Upper lobe of right lung (tissue), 1 donor: ENCODE measurements around the gene RAB25. TPM values are rescaled to one million over a fixed set of nuclear protein-coding genes. Genes with fewer than 3 reads are reported as not detected.
A peak's percentile ranks its signal among the peaks of the same experiment; 100 is the strongest.

Experiments
- ATAC-seq: fragments of 200-7000 bp; cut with Tn5 transposase; one replicate; pipeline ENCODE4 v1.9.1; 2020; ENCODE audit warnings: mild to moderate bottlenecking, moderate library complexity
- DNase-seq: peaks from one replicate; pipeline ENCODE4 v3.0.0-alpha.2; 2020
- H3K27ac ChIP-seq: fragments of 200-600 bp; one replicate; pipeline ENCODE4 v1.8.0; 2022
- H3K27me3 ChIP-seq: fragments of 200-600 bp; one replicate; pipeline ENCODE4 v1.8.0; 2022; ENCODE audit warnings: mild to moderate bottlenecking
- H3K36me3 ChIP-seq: fragments of 200-600 bp; one replicate; pipeline ENCODE4 v1.8.0; 2022
- H3K4me1 ChIP-seq: fragments of 200-600 bp; one replicate; pipeline ENCODE4 v1.8.0; 2022
- H3K4me3 ChIP-seq: fragments of 200-600 bp; one replicate; pipeline ENCODE4 v1.8.0; 2022; ENCODE audit warnings: mild to moderate bottlenecking
- H3K9me3 ChIP-seq: fragments of 200-600 bp; one replicate; pipeline ENCODE4 v1.8.0; 2022
- intact Hi-C: fragments of 100-400 bp; cut with DNase I; formaldehyde crosslinking; loops from one replicate; pipeline ENCODE4 v1.11.0; 2022
- total RNA-seq: library from RNA; stranded (reverse); fragmentation: NEBNext Ultra II Directional; extraction: Animal tissue kit (Norgen Biotek cat#: 25700); gene quantifications from one replicate; pipeline ENCODE4 v1.2.1, GENCODE V29; 2021
- TF ChIP-seq, protein P1 (sequence below): fragments of 200-600 bp; IDR thresholded peaks from one replicate; pipeline ENCODE4 v1.8.0; 2022; ENCODE audit warnings: antibody characterized with exemption
- donor health status: DM: no; HTN: yes; CAD: no; lungs with severe emphysema.

RAB25 gene
- total RNA-seq, 1 donor from 2014 or later, result 62.0 TPM

DNA sequence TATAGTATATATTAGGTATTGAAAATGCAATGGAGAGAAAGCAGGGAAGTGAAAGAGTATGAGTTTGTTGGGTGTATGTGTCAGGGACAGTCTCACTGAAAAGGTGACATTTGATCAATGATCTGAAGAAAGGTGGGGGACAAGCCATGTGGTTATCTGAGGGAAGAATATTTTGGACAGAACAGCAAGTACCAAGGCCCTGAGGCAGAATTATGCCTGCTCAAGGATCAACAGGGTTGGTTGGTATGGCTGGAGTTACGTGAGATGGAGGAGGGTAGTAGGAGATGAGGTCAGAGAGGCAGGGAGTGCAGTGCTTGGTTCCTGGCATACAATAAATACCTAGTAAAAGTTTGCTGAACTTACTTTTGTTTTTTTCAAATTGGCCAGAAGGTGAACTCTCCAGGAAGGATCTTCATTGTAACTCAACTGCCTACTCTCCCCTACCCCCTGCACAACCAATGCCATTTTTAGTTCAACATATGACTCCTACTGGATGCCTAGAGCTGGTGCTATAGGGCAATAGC is 4.6 kb upstream of the RAB25 start:
- Histone ChIP-seq H3K27me3 (no peaks in the 10 kb centered on the region), H3K9me3 (no peaks in the 10 kb centered on the region), H3K4me1 (peaks cover 8% of the 10 kb centered on the region), H3K4me3 (peak overlapping the region; percentile 93), H3K27ac (no peak overlapping the region), H3K36me3 (peaks cover 4% of the 10 kb centered on the region)
- TF ChIP-seq, protein P1, sequence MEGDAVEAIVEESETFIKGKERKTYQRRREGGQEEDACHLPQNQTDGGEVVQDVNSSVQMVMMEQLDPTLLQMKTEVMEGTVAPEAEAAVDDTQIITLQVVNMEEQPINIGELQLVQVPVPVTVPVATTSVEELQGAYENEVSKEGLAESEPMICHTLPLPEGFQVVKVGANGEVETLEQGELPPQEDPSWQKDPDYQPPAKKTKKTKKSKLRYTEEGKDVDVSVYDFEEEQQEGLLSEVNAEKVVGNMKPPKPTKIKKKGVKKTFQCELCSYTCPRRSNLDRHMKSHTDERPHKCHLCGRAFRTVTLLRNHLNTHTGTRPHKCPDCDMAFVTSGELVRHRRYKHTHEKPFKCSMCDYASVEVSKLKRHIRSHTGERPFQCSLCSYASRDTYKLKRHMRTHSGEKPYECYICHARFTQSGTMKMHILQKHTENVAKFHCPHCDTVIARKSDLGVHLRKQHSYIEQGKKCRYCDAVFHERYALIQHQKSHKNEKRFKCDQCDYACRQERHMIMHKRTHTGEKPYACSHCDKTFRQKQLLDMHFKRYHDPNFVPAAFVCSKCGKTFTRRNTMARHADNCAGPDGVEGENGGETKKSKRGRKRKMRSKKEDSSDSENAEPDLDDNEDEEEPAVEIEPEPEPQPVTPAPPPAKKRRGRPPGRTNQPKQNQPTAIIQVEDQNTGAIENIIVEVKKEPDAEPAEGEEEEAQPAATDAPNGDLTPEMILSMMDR, result no peak
- no peak for DNase-seq
- intact Hi-C loops, result no loop called here
- no peak for ATAC-seq

DNA sequence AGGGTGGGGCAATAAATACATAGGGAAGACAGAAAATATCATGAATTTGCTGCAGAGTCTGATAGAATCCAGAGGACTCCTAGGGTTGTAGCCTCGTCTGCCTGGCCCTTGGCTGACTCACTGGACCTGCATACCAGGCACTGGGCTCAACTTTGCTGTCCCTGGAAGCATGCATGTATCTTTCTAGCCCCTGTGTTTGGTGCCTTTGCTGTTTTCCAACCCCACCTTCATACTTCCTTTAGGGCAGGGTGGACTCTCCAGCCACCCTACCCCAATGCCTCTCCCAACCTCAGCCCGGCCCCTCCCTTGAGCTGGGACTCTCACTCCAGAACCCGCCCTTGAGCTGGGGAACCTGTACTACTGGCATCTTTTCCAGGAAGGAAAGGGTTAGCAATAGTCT is 1.2 kb downstream of the RAB25 start:
- no peaks in the 10 kb centered on the region for H3K4me1 ChIP-seq
- DNase-seq, result no peak
- intact Hi-C loops, result no loop called here
- peak; percentile 4 for ATAC-seq
- H3K9me3 ChIP-seq, result no peaks in the 10 kb centered on the region
- no peak overlapping the region for H3K27ac ChIP-seq
- H3K27me3 ChIP-seq, result no peaks in the 10 kb centered on the region
- H3K36me3 ChIP-seq, result peaks cover 4% of the 10 kb centered on the region
- H3K4me3 ChIP-seq, result peak overlapping the region; percentile 47
- TF ChIP-seq, protein P1, result no peak

GRCh38 chr1:156063997-156064285 is 3.0 kb downstream of the RAB25 start:
- intact Hi-C loops, result no loop called here
- H3K4me3 ChIP-seq, result no peak overlapping the region

DNA sequence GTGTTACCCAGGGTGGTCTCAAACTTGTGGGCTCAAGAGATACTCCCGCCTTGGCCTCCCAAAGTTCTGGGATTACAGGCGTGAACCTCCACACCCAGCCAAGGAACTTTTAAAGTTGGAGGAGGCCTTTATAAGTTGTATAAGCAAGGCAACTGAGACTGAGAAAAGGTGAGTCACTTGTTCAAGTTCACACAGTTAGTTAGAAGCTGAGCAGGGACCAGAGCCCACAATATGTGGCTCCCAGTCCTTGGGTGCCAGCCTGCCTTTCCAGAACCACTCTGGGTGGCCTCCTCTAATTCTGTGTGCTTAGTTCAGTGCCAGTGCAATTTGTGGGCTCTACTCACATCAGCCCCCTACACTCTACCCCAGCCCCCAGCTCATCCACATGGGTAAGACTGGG is 3.7 kb downstream of the RAB25 start:
- no peaks in the 10 kb centered on the region for H3K4me1 ChIP-seq
- no peak overlapping the region for H3K27ac ChIP-seq
- H3K4me3 ChIP-seq, result no peak overlapping the region
- ATAC-seq (no peak), DNase-seq (no peak)
- no peaks in the 10 kb centered on the region for H3K9me3 ChIP-seq
- TF ChIP-seq, protein P1, result no peak
- intact Hi-C loops, result no loop called here
- no peaks in the 10 kb centered on the region for H3K27me3 ChIP-seq
- H3K36me3 ChIP-seq, result no peaks in the 10 kb centered on the region

More at GRCh38 chr1:156063997-156064285, 3.0 kb downstream of the RAB25 start:
- no peaks in the 10 kb centered on the region for H3K9me3 ChIP-seq
- H3K36me3 ChIP-seq, result no peaks in the 10 kb centered on the region
- no peaks in the 10 kb centered on the region for H3K27me3 ChIP-seq
- no peak overlapping the region for H3K27ac ChIP-seq
- H3K4me1 ChIP-seq, result no peaks in the 10 kb centered on the region
- TF ChIP-seq, protein P1, result no peak
- ATAC-seq, result no peak
- no peak for DNase-seq

GRCh38 chr1:156065212-156065611 is 4.3 kb downstream of the RAB25 start:
- TF ChIP-seq, protein P1, result no peak
- Histone ChIP-seq H3K9me3 (no peaks in the 10 kb centered on the region), H3K27ac (no peak overlapping the region), H3K36me3 (no peaks in the 10 kb centered on the region), H3K4me1 (no peaks in the 10 kb centered on the region), H3K27me3 (no peaks in the 10 kb centered on the region), H3K4me3 (no peak overlapping the region)
- DNase-seq, result no peak
- ATAC-seq, result no peak
- intact Hi-C loops, result no loop called here

DNA sequence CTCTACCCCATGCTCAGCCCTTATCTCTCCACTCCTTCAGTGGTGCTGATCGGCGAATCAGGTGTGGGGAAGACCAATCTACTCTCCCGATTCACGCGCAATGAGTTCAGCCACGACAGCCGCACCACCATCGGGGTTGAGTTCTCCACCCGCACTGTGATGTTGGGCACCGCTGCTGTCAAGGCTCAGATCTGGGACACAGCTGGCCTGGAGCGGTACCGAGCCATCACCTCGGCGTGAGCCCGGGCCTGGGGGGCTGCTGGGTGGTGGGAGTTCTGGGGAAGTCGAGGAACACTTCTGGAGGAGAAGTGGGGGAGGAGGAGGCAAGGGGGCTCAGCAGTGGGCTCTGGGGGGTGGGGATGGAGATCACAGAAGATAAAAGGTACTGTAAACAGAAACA is 4.9 kb downstream of the RAB25 start:
- H3K9me3 ChIP-seq, result no peaks in the 10 kb centered on the region
- no peak overlapping the region for H3K27ac ChIP-seq
- H3K27me3 ChIP-seq, result no peaks in the 10 kb centered on the region
- intact Hi-C loops, result no loop called here
- H3K4me3 ChIP-seq, result no peak overlapping the region
- TF ChIP-seq, protein P1, result no peak
- H3K36me3 ChIP-seq, result no peaks in the 10 kb centered on the region
- DNase-seq, result no peak
- ATAC-seq, result no peak
- no peaks in the 10 kb centered on the region for H3K4me1 ChIP-seq
